SU-DHL-6 (cell line): ENCODE measurements around the gene CHKA.

Experiments used
- CTCF ChIP-seq: fragments of 200-600 bp; sonication (generic); IDR thresholded peaks from one replicate; pipeline ENCODE4 v1.5.1; 2017; ENCODE audit warnings: antibody characterized with exemption, mild to moderate bottlenecking, low read length, moderate library complexity; ENCODE audit not compliant: insufficient read depth, poor library complexity, severe bottlenecking
- EZH2phosphoT487 ChIP-seq: fragments of 200-600 bp; sonication (generic), shearing (Covaris generic); conservative IDR thresholded peaks from 2 replicates; pipeline ENCODE4 v1.6.1; 2018; ENCODE audit warnings: mild to moderate bottlenecking, antibody characterized with exemption, low read length, moderate library complexity, mixed read lengths

- no peak for TF ChIP-seq CTCF
- no peak for TF ChIP-seq EZH2phosphoT487
Observed at GRCh38 chr11:68148879-68149278, 27.7 kb upstream of the CHKA start.
